ENCODE data around the gene SLC9A8. TPM values are rescaled to one million over a fixed set of nuclear protein-coding genes. Genes with fewer than 3 reads are reported as not detected.
"Not testable (repeated sequence)": the region's sequence is repeated elsewhere in the genome, so short reads cannot be mapped to it uniquely, and the experiment has no call there.

SLC9A8 gene
- total RNA-seq, 1 donor from 2014 or later, result 4.3 TPM

DNA sequence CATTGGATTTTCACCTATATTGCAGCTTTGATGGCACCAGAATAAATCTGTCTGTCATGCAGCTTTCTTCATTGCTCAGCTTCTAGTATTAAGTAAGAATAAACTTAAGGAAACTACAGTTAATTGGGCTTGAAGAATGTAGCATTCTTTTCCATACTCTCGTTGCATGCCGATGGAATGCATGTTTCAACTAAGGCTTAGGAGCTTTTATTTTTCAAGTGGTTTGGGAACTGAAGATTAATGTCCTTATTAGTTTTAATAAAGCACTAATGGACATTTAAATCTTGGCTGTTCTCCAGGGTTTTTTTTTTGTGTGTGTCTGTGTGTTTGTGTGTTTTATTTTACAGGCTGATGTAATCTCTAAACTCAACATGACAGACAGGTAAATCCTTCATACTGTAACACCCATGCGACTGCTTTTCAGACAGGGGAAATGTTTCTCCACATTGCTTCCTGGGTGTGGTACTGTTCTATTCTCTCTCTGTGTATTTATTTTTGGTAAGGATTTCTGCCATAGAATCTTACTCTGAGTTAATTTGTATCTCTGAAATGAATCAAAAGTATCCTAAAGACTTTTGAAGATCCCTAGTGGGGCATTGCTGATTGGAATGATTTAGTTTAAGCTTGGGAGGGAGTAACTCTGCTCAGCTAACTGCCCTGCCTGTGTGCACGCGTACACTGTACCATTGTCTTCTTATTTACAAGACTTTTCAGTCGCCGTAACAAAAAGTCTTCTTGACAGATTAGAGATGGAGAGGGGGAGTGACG lies 38.0 kb downstream of the SLC9A8 start:
- peak; percentile 49 for DNase-seq

DNA sequence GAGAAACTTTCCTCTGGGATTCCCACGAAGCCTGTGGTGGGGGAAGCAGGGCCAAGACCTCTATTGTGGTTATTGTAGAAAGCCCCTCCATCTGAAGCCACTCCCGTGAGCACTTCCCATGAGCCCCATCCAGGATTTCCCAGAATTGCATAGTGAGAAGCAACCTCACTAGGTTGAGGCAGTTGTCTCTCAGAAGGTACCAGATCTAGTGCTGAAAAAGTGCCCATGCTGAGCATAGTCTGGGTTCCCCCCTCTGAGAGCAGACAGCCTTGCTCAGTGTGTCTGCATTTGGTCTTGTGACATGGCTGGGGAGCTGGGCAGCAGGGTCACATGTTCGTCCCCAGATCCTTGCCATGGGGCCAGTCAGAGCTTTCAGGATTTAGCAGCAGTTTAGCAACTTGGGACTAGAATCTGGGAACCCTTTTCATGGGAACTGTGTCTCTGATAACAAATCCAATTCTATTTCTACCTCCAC lies 38.6 kb downstream of the SLC9A8 start:
- DNase-seq, result no peak

DNA sequence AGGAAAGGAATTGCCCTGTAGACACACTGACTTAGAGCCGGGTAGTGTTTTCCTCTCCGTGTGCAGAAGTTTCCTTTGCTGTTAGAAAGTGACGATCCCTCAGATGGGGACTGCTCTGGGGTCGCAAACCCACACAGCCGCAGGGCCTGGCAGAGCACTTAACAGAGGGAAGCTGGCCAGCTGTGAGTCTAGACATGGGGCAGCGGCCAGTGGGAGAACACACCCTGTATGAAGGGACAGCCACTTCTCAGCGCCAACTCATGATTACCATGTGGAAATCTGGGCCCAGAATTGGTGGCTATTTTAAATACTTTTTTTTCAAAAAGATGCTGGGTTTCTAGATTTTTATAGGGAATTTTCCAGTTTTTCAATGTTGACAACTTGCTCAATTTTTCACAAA lies 39.4 kb downstream of the SLC9A8 start:
- peak; percentile 34 for DNase-seq

DNA sequence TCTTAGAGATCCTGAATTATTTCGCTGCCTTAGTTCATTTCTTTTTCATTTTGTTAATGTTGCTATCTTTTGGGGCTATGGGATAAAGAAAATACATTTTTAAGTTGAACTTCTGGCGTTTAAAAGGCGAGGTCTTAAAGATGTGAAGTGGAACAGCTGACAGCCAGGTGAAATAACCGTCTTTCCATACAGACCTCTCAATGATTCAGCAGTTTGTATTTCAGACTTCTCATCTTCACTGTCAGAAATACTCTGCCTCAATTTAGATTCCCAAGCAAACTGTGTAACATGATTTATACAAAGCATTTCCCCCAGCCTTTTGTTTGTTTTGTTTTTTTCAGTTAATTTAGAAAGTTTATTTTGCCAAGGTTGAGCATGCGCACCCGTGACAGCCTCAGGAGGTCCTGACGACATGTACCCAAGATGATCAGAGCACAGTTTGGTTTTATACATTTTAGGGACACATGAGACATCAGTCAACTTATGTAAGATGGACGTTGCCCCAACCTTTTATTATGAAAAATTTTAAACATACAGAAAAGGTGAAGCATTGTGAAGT lies 40.0 kb downstream of the SLC9A8 start:
- no peak for DNase-seq

DNA sequence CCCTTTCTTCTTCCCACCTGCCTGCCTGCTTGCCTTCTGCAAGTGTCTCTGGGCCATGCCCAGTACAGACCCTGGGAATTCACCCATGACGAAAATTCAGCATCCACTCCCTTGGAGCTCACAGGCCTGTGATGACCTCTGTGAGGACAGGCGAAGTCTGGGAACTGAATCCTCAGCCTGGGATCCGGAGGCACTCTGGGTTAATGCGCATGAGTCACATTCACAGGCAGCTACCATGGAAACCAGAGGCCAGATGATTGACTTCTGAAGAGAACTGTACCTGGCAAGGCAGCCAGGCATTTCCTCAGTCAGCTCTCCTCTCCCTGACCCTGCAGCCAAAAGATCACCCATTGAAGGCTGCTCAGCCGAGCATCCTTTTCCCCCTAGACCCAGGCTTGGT lies 41.0 kb downstream of the SLC9A8 start:
- DNase-seq, result no peak

DNA sequence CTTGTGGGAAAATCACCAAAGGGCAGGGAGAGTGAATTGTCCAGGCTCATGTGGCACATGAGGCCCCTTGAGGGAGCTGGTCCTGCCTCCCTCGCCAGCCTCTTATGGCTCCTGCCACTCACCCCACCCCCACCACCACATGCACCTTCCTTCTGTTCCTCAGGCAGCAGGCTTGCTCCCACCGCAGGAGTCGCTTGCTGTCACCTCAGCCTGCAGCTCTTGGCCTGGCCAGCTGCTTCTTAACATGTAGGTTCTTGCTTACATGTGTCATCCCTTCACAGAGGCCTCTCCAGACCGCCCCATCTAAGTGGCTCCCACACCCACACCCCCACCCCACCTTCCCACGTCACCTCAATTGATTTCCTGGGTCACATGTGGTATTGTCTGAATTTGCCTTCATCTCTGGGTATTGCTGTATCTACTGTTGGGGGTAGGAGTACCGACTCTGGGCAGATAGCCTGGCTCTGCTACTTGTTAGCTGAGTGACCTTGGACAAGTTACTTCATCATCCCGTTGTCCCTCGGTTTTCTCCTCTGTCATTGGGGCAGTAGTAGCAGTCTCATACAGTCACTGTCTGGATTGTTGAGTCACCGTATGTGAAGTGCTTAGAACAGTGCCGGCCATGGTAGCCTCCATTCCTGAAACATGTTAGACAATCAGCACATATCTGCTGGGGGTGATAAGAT lies 41.7 kb downstream of the SLC9A8 start:
- DNase-seq, result no peak

DNA sequence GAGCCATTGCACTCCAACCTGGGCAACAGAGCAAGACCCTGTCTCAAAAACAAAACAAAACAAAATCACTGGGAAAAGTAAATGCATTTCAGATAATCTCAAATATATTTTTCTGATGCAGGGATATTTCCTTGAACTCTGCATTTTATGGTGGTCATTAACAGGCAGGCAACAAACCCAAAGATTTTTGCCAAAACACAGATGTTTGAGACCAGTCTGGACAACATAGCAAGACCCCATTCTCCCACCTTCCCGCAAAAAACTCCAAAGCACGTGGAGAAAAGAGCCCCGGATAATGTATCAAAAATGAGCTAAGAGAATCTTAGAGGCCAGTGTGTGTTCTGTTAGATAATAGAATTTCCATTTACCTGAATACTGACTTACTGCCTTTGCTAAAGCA lies 44.3 kb downstream of the SLC9A8 start:
- DNase-seq, result no peak

DNA sequence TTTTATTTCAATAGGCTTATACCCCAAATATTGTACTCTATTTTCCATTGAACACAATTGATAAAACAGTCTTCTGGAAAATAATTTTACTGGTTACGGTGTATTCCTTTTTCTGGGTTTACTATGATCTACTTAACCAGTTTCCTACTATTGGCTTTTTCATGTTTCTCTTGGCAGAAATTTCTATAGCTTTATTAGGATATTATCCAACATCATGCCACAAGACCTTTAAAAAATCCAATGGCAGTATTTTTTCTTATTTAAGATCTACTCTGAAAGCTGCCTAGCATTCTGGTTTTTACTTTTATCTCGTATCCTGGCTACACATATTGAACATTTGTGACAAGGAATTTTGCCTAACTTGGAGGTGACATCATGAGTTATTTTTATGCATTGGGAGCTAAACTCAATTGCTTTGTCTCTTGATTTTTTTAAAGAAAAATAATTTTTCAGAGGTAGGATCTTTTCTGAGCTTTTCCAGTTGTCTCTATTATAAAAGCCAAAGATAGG lies 45.5 kb downstream of the SLC9A8 start:
- no peak for DNase-seq

DNA sequence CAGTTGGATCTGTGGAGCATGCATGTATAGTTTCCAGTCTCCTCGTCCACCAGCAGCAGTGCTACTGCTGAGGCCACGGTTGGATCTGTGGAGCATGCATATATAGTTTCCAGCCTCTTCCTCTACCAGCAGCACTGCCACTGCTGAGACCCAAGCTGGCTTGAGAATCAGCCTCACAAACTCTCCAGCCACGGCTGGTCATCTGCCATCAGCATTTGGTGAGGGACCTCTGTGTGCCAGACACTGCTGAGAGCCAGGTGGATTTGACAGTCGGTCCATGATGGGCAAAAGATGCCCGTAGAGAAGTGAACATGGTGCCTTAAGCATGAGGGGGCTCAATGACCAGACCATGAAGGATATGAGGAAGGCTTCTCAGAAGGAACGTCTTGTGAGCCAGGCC lies 46.4 kb downstream of the SLC9A8 start:
- no peak for DNase-seq

DNA sequence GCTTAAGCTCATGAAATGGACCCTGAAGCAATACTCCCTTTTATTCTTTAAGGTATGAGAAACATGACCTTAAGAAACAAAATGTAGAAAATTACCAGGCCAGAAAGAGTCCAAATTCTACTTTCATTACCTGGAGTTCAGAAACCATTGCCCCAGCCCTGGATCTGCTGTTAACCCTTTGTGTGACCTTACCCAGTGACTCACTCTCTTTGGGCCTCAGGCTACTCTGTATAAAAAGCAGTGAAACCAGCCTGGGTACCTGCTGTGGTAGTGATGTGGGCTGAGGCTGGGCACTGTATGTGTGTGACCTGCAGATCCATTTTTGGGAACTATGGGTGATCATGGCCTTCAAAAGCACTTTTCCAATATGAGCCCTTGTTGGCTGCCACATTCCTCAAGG lies 47.2 kb downstream of the SLC9A8 start:
- no peak for DNase-seq

DNA sequence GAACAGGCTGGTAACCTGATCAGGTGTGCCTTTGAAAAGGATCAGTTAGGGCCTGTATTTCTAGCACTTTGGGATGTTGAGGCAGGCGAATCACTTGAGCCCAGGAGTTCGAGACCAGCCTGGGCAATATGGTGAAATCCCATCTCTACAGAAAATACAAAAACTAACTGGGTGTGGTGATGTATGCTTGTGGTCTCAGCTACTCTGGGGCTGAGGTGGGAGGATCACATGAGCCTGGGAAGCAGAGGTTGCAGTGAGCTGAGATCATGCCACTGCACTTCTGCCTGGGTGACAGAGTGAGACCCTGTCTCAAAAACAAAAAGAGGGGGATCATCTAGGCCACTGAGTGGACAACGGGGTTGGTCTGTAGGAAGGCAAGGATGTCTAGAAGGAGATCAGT lies 48.6 kb downstream of the SLC9A8 start:
- not testable (repeated sequence) for DNase-seq

DNA sequence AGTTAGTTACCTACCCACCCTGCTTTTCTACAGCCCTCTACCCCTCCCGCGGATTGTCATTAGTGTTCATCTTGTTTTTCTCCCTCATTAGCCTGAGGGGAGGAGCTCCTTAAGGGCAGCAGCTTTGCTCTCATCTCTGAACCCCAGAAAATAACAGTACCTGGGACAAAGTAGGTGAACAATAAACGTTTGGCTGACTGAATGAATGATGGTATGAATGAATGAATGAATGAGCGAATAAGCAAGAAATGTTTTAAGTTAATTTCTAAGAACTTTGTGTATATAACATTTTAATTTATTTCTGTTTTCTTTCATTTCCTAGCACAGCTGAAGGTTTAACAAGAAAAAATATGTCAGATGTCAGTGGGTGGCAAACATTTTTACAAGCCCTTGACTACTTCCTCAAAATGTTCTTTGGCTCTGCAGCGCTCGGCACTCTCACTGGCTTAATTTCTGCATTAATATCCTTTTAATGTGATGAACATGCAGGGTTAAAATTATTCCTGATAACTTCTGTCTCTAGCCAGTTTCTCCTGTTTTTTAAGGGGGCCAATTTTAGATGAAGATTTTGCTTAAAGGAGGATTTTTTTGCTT lies 50.1 kb downstream of the SLC9A8 start:
- DNase-seq, result no peak

DNA sequence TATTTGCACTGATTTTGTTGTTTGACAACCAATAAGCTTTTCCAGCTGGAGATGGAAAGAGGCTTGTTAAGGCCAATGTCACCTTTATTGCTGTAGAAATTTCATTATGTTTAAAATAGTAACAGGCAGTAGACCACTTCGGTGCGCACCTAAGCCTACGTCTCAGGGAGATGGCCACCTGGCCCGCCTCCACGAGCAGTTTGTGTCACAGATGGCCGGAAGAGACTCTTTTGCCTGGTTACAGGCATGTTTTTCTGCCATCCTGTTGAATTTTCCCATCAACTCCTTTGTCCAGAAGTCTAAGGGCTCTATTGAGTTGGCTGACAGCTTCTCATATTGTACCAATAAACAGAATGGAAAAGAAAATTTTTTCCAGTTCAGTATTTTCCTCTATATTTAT lies 51.0 kb downstream of the SLC9A8 start:
- no peak for DNase-seq

DNA sequence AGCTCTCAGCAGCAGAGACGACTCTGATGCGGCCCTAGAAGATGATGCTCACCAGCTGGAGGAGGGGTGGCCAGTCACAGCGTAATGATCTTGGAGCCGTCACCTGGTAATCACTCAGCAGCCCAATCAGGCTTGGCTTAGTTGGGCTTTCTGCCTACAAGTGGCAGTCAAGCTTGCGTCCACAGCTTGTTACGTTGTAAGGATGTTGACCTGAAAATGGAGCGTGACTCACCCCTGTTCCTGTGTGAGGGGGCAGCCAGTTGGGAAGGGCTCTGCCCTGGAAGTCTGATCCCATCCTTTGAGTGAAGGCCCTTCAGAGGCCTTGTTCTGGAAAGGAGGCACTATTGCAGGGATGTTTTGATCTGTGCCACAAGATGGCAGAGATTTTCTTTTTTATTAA lies 52.9 kb downstream of the SLC9A8 start:
- DNase-seq, result no peak

DNA sequence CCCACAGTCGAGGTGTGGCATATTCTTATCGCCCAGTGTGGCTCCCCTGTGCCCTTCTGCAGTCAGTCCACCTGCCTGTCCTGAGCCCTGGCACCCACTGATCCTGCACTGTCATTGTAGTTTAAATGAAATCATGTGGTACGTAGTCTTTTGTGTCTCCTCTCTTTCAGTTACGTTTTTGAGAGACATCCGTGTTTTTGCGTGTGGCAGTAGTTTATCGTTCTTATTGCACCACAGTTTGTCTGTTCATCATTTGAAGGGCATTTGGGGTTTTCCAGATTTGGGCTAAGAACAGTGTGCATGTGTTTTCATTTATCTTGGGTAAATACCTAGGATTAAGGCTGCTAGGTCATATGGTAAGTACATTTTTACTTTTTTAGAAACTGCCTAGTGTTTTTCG lies 53.4 kb downstream of the SLC9A8 start:
- DNase-seq, result no peak

DNA sequence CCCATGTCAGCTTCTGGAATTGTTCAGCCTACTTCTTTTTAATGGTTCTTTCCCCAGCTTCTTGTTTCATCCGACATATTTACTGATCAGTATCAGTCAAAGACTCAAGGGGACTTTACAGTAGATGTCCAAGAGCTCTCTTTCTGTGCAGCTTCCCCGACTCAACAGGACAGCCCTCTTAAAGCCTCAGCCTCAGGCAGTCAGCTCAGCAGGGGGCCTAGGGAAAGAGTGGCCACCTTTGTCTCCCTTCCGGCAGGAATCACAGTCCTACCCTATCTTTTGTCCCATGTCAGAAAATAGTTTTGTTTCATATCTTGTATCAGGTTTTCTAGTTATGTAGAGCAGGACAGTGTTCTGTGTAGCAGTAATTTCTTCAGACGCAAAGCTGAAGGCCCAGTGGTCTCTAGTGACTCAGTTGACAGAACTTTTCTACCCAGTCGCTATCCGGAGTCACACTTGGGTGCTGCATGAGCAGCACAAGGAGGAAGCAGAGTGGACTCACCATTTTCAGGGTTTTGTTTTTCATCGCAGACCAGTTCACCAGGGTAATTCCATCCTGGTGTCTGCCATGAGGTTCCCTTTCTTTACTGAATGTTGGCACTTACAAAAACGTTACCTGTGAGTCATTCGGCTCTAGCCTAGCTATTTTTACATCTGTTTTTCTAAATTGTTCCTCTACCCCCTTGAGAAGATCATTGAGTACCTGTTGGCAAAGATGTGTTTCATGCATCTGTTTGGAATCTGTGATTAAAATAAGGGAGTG lies 55.0 kb downstream of the SLC9A8 start:
- no peak for DNase-seq

DNA sequence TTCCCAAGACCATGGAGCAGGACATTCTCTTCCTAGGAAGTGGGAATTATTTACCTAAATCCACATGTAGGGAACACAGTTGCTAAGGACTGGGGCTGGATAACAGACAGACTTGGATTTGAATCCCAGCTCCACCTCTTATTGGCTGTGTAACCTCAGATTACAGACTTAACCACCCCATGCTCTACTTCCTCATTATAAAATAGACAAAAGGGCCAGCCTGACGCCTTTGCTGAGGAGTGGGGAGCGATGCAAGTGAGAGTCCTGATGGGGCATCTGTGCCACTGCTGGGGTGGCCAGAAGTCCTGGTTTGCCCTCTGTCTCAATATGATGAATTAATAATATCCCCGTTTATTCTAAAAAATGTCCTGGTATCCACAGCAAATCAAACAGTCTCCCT lies 55.9 kb downstream of the SLC9A8 start:
- DNase-seq, result no peak

DNA sequence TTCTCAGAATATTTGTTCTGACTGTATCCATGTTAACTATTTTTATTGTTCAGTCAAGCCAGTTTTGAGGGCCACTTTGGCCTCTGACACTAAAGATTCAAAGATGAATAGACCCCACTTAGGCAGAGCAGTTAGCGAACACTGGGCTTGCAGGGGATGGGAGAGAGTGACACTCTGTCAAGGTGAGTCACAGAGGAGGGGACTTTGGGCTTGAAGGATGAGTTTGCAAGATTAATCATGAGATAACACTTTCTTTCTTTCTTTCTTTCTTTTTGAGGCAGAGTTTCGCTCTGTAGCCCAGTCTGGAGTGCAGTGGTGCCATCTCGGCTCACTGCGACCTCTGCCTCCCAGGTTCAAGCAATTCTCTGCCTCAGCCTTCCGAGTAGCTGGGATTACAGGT lies 56.3 kb downstream of the SLC9A8 start:
- no peak for DNase-seq

DNA sequence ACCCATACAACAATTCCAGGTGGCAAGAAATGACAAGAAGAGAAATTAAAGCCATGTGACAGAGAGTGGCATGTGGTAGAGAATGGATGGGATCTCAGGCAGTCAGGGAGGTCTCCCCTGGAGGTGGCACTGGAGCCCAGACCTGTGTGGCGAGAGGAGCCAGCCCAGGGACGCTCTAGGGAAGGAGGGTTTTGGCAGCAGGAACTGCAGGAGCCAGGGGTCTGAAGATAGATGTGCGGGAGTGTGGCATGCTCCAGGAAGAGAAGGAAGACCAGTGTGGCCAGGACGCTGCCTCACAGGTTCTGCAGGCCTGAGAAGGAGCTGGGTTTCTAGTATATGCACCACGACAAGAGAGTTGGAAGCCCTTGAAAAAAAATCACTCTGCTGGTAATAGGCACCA lies 57.6 kb downstream of the SLC9A8 start:
- DNase-seq, result no peak

DNA sequence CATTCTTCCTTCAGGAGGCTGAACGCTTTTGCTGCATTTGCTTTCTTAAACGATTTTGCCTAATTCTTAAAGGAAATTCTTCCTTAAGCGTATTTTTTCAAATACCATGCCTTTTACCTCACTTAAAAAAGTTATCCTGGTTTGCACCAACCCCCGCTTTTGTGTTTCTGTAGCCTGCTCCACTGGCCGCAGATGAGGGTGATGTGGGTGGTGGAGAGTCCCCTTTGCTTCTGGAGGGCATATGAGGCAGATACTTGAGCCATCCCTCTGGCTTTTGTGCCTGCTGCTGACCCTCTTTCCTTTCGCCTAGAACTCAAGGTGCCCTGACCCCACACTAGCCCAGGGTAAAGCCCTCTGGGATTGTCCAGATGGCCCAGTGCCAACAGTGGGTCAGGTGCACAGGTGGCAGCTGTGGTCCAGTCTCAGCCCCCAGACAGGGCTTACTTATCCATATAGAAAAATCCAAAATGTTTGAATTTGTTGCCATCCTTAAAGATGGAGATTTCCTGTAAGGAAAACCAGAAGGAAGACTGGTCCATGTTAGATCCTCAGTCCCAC lies 58.8 kb downstream of the SLC9A8 start:
- no peak for DNase-seq

DNA sequence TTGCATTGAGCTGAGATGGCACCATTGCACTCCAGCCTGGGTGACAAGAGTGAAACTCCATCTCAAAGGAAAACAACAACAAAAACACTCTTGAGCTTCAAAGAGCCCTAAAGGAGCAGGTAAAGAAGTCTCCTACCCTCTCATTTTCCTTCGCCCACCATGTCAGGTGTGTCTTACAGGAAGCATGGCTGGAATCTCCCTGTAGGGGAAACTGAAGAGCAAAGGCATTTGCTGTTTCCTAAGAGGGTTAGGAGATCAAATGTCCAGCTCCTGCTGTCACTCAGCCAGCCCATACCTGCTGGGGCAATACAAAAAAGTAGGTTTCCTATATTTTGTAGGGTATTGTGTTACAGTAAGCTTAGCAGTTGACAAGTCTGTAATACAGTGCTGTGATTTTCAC lies 59.4 kb downstream of the SLC9A8 start:
- no peak for DNase-seq

DNA sequence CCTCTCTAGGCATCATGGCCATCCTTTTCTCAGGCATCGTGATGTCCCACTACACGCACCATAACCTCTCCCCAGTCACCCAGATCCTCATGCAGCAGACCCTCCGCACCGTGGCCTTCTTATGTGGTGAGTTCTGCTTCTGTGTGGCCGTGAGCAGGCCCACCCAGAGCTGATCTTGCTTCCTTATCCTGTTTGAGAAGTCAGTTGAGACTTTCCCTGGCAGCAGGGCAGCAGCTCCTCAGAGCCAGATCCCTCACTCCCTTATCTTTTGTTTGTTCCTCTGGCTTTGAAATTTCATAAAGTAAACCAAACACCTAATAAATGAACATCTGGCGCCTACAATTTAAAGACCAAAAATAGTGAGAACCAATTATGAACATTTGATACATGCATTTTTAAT lies 62.1 kb downstream of the SLC9A8 start:
- DNase-seq, result no peak
